GM19193 (cell line): ENCODE data around the gene TCL1B.

Source experiments
- POLR2A ChIP-seq: IDR thresholded peaks from 4 replicates; pipeline ENCODE4 v1.6.1; 2011; ENCODE audit not compliant: insufficient read depth, insufficient read length; ENCODE audit errors: extremely low read depth

TCL1B gene

DNA sequence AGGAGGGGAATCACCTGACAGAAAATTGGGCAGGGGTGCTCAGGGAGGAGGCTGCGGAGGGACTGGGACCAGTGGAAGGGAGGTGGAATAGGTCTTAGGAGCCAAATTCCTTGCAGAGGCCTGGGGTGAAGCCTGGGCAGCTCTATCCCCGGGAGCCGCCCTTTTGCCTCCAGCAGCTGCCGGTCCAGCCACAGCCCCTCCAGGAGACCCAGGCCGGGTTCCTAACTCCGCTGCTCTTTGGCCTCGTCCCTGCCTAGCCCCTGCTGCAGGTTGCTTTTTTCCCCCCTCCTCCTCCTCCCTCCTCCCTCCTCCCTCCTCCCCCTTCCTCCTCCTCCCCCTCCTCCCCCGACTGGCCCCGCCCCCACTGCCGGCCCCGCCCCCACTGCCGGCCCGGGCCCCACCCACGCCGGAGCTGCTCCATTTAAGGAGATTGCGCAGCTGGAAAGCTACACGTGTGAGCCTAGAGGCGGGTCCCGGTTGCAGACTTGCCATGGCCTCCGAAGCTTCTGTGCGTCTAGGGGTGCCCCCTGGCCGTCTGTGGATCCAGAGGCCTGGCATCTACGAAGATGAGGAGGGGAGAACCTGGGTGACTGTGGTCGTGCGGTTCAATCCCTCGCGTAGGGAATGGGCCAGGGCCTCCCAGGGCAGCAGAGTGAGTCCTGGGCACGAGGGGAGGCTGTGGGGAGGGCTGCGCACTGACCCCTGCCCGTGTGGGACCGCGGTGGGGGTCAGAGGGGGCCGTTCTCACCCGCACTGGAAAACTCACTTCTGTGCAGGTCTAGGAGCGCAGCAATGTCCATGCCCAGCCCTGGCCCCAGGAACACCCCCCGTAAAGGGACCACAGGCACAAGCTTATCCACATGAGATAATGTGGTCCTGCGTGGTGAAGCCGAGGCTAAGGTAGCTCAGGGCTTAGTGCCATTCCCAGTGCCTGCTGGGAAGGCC, at the start of gene TCL1B:
TCL1B (plus strand) TSS at position 449 of the 945 bp plus-strand sequence; CDS start at position 491, 42 bp downstream.
- TF ChIP-seq POLR2A = no peak

DNA sequence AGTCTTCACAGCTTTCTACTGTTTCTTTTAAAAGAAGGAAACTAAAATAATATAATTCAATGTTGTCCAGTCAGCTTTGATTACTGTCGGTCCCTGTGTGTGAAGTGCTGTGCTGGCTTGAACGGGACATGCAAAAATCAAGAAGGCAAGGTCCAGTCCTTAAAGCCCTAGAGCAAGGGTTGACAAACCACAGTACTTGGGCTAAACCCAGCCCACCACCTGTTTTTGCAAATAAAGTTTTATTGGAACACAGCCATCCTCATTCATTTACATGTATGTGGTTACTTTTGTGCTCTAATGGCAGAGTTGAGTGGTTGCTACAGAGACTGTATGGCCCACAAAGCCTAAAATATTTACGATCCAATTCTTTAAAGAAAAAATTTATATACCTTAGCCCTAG, 41.2 kb upstream of the TCL1B start:
- no peak for TF ChIP-seq POLR2A

- no peak for TF ChIP-seq POLR2A
These were observed 40.7 kb upstream of the TCL1B start for GRCh38 chr14:95645389-95645996.

DNA sequence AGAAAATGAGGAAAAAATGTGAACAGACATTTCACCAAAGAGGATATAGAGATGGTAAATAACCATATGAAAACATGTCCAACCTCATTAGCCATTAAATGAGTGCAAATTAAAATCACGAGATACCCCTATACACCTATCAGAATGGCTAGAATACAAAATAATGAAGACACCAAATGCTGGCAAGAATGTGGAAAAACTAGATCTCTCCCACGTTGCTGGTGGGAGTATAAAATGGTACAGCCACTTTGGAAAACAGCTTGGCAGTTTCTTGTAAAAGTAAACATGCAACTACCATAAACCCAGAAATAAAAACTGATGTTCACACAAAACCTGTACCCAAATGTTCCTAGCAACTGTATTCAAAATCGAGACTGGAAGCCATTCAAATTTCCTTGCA, 38.3 kb upstream of the TCL1B start:
- TF ChIP-seq POLR2A = no peak

DNA sequence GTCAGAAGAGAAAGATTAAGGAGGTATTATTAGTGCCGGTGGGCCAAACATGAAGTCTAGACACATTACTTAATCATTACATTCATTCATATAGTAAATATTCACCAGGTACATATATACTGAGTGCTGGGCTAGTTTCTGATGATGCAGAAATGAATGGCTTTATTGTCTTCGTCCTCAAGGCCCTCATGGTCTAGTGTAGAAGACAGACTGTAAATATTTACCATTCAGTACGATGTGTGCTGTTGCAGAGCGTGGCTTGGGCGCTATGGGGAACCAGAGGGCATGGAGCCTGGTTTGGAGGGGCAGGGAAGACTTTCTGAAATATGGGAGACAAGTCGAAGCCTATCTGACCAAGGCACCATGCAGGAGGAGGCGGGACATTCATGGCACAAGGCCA, 37.0 kb upstream of the TCL1B start:
- no peak for TF ChIP-seq POLR2A

- TF ChIP-seq POLR2A = no peak
These were observed 35.2 kb upstream of the TCL1B start for GRCh38 chr14:95651028-95651427.

DNA sequence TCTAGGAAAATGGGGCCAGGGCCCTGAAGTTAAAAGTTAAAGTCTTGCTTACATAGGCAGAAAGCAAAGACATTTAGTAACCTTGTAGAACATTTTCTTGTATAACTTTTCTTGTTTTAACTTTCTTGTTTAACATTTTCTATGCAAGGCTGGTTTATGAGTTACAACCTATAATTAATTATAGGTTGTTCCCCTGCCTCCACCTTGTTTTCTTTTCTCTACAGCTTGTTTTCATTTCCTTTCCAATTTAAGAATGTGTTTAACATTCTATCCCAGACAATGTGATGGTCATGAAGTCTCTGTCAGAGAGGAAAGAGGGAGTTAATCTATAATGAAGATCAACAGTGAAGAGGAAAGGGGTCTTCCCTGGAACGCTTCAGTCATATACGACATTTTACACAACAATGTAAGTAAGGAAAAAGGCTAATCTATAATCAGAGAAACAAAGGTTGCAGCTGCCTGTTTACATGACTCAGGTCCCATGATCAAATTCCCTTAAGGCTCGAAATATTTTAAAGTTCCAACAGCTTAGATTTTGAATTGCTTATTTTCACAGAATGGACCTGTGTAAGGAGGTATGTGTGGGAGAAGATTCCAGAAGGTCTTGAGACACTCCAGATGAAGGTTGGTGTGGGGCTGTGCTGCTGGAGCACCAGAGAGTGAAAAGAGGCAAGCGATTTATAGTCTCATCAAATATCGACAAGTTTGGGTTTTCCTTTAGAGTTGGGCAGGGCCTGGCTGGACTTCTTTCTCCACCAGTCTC, 34.2 kb upstream of the TCL1B start:
- TF ChIP-seq POLR2A = no peak

- no peak for TF ChIP-seq POLR2A
These were observed 33.5 kb upstream of the TCL1B start for GRCh38 chr14:95652690-95653089.

DNA sequence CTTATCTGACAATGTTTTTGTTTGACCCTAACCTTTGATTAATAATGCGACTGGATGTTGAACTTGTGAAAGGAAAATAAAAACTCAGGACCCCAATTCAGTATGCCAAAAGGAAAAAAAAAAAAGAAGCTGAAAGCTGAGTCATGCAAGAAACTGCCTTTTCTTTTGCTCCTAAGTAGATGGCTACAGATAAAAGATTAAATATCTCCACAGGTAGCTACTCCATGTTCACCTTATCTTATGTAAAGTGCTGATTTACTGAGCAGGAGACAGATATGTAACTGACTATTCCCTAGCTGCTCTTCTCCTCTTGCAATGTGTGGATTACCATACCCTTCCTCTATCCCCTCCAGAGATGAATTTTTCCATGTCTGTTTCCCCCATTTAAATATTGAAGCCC, 30.8 kb upstream of the TCL1B start:
- no peak for TF ChIP-seq POLR2A

- no peak for TF ChIP-seq POLR2A
These were observed 29.6 kb upstream of the TCL1B start for GRCh38 chr14:95656634-95657033.

DNA sequence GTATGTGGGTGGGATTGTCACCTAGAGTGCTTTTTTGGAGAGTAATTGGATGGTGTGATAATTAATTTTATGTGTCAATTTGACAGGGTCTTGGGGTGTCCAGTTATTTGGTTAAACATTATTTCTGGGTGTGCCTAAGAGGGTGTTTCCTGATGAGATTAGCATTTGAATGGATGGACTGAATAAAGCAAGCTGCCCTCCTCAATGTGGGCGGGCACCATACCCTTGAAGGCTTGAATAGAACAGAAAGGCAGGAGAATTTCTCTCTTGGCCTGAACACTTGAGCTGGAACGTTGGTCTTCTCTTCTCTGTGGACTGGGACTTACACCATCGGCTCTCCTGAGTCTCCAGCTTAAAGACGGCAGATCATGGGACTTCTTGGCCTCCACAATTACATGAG, 28.8 kb upstream of the TCL1B start:
- no peak for TF ChIP-seq POLR2A

DNA sequence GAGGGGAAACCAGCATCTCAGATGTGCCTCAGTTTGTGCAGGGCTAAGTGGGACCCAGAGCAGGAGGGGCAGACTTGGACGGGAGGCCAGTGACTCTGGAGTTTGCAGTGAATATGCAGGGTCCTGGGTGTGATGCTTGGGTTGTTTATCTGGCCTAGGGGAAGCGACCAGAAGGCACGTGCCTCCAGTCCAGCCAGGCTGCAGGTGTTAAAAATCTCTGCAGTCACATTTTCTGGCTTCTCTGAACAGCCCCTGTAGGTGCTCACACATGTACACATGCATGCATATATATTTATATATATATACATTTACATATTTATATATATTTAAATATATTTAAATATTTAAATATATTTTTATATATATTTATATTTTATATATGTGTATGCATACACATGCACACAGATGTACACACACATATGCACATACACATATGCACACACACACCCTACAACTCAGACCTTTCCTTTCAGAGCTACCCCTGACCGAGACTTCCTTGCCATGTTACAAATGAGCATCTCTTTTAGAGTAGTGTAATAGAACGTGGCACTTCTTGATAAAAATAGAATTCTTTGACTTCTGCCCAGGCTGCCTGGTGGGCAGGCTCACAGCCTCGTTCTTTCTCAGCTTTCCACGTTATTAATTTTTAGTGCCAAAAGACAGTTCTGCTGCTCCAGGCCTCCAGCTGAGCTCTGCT, 26.8 kb upstream of the TCL1B start:
- no peak for TF ChIP-seq POLR2A

DNA sequence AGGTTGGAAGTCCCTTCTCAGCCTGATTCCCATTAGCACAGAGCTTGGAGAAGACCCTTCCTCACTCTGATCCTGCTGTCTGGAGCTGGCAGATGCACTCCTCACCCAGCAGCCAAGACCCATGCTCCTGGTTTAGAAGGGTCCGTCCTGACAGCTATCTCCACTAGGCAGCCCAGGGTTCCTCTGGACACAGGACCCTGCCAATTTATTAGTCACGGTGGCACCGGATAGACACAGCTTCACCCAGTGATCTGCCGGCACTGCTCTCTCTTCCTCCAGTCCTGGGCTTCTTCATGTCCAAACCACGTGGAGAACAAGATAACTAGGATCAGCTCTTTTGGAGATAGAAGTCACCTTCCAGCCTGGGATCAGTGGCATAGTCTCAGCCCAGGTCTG, 26.2 kb upstream of the TCL1B start:
- TF ChIP-seq POLR2A = no peak

GRCh38 chr14:95660651-95661515, 25.3 kb upstream of the TCL1B start:
- no peak for TF ChIP-seq POLR2A

GRCh38 chr14:95662376-95663186, 23.6 kb upstream of the TCL1B start:
- no peak for TF ChIP-seq POLR2A
